Fibroblast of gingiva (primary cell): ENCODE results near the gene CDH22.

Experiments
- DNase-seq: peaks from one replicate; pipeline ENCODE4 v3.0.0-alpha.2; 2011; ENCODE audit warnings: low read depth

The CDH22 gene

DNA sequence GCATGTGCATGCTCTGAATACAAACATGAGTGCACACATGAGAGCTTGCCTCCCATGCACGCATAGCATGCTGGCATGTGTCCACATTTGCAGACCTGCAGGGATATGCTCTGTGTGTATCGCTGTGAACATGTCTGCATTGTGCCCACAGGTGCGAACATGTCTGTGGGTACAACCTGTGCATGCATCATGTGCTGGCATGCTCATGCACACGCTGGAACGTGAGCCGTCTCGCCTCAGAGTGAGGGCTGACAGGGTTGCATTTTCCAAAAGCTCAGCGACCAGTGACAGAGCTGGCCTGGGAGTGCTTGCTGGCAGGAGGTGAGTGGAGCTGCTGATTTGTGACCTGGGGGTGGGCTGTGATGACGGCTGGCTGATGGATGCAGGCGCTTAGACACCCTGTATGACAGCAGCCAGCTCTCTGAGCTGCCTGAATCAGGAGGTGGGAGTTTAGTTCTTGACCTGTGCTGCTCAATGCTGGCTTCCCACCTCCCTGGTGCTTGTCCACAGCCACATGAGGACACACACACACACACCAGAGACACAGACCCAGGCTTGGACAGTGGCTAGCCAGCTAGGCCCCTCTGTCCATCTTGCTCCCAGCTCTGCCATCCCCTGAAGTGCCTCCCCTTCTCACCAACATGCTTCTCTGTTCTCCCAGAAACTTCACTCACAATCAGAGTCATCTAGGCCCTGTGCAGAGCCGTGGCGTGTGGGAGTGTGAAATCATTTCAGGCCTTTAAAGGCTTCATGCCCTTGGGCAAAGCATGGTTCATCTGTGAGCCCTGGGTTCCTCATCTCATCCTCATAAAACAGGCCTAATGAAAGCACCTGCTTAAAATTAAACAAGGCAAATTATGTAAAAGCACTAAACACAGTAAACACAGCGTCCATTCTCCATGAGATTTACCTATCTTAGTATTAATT is 138.8 kb downstream of the CDH22 start:
- DNase-seq = no peak

DNA sequence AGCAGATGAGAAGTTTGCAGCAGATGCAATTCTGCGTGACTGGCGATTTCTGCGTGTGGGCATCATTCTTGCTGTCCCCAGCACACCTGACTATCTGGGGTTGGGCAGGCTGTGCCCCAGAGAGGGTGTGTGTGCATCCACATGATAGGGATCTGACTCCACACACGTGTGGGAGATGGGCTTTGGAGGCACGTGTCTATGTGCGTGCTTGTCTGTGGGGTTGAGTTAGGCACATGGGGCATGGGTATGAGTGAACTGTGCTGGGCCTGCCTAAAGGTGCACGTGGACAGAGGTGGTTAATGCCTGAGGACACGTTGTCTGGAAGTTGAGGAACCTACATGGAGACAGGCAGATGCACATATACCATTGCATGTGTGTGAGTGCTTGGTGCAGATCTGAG is 139.9 kb downstream of the CDH22 start:
- no peak for DNase-seq

DNA sequence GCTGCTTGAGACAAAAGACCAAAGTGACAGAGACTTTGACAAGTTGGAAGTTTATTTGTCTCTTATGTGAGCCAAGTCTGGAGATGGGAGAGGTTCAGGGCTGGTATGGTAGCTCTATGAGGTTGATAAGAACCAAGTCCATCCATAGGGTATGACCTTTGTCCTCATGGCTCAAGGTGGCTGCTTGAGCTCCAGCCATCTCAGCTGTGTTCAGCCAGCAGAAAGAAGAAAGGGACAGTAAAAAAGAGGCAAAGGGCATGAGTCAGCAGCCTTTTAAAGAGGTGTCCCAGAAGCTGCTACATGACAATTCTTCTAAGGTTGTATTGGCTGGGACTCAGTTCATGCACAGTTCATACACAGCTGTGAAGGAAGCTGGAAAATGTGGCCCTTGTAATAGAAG is 141.2 kb downstream of the CDH22 start:
- no peak for DNase-seq

DNA sequence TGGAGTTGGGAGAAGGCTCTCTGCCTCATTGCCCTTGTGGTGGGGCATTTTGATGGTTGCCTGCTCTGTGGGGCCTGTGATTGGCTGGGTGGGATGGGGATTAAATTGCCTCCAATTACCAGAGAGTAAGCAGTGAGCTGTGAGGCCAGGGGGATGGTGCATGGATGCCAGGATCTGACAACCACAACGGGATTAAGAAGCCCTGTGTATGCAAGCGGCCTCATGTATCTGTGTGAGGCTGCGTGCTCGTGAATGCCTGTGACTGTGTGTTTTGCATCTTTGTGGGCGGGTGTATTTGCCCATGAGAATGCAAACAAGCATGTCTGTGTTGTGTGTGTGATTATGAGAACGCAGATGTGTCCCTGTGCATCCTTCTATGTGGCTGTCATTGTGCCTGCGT is 144.0 kb downstream of the CDH22 start:
- no peak for DNase-seq

DNA sequence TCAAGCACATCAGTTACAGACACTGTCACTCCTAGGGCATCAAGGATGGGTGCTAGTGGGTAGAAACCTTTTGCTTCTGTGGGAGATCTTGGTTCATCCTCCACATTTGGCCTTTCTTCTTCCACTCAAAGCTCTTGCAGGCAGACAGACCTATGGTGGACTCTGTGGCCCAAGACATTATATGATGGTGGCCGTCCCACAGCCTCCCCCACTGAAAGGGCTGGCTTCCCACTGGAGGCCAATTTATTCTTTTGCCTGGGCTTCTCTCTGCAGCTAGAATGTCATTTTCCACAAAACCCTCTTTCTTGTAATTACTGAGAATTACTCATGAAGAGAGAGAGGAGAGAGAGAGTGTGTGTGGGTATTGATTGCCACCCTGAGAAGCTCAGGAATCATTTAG is 146.4 kb downstream of the CDH22 start:
- no peak for DNase-seq

DNA sequence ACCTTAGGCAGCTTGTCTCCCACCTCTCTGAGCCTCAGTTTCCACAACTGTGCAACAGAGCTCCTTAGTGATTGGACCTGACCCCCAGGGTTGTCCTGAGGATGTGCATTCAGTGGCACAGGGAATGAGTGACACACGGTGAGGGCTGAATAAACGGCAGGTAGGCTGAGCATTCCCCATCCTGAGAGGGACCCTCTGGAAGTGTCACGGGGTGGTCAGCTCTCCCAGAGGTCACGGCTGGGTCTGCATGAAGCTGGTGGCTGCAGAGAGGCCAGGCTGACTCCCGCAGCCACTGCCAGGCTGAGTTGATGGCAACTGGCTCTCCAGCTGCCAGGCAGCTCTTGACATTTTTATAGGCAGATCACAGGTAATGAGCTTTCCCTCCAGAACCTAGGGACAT is 147.6 kb downstream of the CDH22 start:
- DNase-seq = no peak

DNA sequence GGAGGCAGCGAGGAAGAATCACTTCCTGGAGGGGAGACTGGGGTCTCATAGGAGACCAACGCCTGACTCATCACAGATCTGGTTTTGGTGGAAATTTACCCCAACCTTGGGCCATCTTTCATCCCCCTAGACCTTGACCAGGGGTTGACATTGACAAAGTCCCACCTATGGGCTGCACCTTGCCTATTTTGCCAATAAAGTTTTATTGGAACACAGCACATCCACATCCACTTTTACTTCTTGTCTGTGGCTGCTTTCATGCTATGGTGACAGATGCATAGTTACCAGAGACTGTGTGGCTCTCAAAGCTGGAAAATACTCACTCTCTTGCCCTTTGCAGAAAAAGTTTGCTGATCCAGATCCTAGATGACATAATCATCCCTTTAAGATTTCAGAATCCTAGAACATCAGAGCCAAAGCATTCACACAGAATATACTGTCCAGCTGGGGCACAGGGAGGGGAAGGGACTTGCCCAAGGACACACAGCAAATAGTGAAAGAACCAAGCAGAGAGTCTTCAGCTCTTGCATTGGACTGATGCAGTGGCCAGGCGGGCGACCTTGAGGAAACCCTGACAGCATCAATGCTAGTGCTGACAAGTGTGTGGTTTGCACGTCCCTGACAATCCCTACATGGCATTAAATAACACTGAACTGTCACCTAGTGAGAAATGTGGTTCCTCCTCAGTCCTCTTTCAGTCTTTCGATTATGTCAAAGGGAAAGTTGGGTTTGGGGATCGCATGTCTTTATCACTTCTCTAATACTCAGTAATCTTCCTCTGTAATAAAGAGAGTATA is 149.0 kb downstream of the CDH22 start:
- no peak for DNase-seq

DNA sequence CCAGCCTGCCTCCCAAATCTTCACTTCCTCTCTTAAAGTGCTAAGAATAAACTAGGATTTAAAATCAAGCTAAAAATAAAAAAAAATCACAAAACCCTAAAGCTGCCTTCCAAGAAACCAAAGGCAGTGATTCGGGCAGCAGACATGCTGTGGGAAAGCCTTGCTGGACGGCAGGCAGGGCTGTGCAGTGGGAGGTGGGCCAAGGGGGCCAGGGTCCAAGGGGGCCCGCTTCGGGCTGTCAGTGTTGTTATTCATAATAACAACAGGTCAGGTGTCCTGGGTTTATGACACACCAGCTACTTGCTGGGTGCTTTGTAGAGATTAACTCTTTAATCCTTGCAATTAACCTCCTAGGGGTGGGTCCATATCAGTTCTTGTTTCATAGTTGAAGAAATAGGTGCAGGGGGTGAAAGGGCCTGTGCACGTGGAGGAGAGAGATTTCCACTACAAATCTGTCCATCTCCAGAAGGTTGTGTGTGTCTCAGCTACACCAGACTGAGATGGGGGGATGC is 149.8 kb downstream of the CDH22 start:
- DNase-seq = no peak

DNA sequence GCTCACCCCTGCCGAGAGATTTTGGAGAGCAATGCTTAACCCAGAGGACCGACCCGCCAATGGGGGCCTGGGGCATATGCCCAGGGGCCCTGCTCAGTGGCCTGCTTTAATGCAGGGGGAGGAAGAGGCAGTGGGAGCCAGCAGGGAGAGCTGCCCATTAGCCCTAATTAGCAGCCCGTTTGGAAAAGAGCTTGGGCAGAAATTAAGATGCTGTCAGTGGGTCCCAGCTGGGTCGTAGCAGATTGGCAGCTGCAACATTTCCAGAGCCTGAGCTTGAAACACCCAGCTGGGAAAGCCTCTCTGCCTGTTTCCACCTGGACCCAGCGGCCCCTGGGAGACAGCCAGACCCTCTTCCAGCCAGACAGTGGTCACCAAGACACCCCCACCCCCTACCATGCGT is 150.7 kb downstream of the CDH22 start:
- DNase-seq = no peak

DNA sequence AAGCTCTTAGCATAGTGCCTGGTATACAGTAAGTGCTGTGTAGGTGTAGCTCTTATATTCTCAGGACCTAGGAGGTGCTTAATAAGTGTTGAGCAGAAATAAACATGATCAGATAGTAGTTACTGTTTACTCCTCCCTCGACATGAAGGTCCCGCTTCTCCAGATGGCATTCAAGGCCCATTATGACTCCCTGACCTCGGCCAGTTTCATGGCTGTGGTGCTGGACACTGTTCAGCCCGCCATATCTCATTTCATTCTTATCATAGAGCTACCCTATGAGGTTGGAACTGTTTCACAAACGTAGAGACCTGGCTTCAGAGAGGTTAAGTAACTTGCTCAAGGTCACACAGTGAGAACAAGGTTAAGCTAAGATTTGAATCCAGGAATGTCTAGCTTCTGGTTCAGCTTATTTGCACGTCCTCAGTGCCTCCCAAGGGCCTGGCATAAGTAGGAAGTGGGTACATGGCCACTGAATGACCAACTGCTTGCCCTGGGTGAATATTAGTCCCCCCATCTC is 151.2 kb downstream of the CDH22 start:
- DNase-seq = no peak

DNA sequence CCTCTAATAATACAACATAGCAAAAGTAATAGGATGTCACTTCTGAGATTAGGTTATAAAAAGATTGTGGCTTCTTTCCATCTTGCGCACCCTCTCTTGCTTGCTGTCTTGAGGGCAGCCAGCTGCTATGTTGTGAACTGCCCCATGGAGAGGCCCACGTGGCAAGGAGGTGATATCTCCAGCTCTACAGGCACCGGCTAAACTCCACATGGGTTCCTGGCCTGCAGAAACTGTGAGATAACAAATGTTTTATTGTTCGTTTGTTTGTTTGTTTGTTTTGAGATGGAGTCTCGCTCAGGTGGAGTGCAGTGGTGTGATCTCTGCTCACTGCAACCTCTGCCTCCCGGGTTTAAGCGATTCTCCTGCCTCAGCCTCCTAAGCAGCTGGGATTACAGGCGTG is 152.2 kb downstream of the CDH22 start:
- no peak for DNase-seq

DNA sequence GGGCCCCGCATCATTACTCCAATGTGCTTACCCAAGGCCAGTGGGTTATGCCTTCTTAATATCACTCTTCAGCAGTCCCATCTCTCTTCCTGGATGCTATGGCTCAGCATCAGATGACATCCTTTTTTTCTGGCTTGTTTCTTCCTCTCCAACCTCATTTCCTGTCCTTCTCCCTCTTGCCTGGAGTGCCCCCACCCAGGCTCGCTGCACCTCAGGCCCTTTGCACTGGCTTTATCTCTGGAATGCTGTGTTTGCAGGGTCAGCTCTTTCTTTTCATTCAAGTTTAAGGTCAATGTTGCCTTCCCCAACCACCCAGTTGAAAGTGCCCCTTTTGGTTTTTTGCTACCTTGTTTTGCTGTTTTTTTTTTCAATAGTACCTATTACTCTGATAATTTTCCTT is 153.5 kb downstream of the CDH22 start:
- no peak for DNase-seq

DNA sequence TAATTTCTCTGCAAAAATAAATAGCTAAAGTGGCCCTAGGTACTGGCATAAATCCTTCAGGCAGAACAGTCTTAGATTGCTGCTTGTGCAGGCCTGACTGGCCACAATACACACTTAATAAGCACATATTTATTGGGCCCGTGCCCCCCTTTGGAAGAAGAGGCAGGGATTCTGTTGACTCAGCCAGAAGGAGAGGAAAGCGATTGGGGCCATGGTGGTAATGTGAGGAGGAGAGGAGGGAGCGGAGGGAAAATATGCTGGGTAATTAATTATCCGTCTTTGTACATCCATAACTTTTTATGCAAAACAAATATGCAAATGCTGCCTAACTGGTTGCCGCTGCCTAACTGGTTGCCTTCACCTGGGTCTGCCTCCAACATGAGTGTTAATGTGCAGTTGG is 154.0 kb downstream of the CDH22 start:
- no peak for DNase-seq

DNA sequence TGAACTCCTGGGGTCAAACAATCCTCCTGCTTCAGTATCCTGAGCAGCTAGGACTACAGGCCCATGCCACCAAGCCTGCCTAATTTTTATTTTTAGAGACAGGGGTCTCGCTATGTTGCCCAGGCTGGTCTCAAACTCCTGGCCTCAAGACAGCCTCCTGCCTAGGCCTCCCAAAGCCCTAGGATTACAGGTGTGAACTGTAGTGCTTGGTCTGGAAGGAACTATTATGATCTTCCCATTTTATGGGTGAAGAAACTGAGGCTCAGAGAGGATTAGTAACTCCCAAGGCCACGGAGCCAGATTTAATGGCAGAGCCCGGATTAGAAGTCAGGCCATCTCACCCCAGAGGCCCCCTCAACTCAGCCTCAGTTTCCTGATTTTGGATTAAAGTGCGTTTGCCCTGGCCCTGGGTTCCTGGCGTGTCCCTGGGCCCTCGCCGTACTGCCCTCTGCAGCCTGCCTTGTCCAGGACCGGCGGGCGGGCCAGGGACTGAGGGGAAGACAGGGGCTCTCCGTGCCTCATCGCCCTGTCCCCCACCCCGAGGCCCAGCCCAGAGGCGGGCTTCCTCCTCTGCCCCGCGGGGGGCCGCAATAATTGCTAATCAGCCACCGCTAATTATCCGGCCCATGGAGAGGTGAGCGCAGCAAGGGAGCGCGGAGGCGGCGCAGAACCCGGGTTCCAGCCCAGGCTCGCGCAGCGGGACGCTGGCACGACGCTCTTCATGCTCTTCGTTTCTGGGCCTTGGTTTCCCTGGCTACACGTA is 155.3 kb downstream of the CDH22 start:
- DNase-seq = no peak

DNA sequence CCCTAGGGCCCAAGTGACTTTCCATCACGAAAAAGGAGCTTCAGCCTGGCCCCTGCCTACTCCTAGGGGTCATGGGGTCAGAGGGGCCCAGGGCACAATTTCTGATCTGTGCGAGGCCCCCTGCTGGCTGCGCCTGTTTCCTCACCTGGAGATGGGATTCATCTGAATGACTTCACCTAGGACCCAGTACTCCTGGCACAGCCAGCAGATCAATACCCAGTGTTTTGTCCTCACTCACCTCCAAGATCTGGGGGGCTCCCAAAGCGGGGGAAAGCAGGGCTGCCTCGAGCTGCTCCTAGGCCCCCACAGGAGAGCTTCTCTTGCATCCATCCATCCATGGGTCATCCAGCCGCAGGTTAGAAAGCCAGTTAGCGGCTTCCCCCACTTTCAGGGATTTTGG is 156.4 kb downstream of the CDH22 start:
- DNase-seq = no peak

DNA sequence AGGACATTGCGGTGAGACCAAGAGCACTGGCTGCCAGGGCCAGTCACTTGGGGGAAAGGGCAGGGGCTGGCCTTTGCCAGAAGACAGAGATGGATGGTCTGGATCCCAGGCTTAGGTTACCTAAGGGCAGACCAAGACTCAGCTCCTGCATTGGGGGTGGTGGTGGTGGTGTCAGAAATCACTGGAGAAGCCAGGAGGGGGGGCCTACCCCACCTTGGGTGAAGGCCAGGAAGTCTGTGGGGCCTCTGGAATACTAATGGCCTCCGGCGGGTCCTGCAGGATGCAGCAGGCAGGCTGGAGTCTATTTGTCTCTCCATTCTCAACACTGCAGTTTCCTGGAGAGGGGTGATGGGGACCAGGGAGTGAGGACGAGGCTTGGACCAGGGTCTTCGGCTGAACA is 157.4 kb downstream of the CDH22 start:
- DNase-seq = no peak

DNA sequence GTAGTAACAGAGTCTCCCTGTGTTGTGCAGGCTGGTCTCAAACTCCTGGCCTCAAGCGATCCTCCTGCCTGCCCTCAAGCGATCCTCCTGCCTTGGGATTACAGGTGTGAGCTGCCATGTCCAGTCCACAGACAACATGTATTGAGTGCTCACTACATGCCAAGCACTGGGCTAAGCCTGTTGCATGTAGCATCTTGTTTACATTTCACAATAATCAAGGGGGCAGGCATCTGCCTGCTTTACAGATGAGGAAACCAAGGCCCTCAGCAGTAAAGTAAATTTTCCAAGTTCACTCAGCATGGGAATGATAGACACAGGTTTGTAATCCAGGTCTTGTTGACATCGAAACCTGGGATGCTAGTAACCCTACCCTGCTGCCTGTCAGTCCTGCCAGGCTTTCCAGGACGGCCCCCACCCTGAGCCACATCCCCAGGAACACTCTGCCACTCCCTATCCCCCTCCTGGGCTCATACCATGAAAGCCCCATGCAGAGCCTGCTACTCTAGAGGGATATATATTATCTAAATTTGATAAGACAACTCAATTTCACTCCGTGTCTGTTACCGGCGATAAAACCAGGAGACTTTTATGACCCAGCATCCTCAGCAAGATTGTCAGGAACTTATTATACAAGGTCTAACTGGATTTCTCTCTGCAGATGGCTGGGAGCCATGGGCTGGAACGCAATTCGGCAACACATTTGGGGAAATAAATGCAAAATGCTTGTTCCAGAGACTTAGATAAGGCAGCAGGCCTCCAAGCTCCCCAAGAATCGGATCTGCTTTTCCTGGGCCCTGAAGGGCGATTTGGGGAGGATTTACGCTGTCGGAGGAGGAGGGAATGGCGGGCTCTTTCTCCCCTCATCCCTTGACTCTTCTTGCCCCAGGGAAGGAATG is 159.7 kb downstream of the CDH22 start:
- no peak for DNase-seq

DNA sequence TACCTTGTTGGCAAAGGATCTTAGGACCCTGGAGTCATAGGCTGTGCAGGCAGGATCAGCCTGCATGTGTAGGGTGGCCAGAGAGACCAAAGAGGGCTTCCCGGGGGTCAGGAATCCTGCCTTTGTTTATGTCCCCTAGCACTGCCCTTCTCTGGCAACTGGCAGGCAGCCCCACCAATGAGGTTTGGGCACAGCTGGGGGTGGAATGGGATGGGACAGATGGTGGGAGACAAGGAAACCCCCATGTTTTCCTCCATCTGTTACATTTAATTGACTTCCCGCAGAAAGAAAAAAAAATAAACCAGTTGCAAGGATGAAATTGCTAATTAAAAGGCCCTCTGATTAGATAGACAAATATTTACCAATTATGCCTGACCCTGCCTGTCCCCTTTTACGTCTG is 162.6 kb downstream of the CDH22 start:
- DNase-seq = no peak

DNA sequence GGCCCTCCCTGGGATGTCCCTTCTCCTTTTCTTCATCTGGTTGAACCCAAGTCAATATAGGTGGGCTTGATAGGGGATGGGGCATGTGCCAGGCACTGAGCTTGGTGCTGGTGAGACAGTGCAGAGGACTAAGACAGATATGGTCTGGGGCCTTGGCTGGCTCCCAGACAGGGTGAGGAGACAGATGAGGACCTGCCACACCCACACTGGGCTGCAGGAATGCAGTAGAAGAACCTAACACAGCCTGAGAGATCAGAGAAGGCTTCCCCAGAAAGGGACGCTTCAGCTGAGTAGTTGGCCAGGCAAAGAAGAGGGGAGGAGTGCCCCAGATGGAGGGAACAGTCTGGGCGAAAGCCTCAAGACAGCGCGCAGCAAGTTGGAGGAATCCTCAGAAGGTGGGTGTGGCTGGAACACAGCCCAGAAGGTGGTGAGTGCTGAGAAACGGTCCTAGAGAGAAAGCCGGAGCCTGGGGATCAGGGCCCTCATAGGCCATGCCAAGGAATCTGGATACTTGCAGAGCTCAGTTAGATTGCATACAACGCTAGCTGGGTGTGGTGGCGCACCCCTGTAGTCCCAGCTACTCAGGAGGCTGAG is 163.8 kb downstream of the CDH22 start:
- no peak for DNase-seq

DNA sequence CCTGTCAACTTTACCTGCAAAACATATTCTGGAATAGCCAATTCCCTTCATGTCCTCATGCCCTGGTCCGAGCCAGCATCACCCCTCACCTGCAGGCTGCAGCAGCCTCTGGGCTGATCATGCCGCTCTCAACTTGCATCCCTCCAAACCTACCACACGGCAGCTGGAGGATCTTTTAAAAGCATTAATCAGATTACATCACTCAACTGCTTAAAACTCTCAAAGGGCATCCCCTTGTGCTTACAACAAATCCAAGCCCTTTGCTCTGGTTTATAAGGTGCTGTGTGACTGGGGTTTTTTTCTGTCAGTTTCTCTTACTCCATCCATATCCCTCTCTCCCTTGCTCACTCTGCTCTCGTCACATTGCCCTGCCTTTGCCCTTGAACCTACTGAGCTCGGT is 166.2 kb downstream of the CDH22 start:
- no peak for DNase-seq
